Activated CD4-positive, alpha-beta T cell treated with anti-CD3 and anti-CD28 coated beads, Interleukin-2, amount 10 ng/mL, durations not matched to agents 24 days and 14 days (primary cell): ENCODE measurements around the gene HYI. TPM values are rescaled to one million over a fixed set of nuclear protein-coding genes. Genes with fewer than 3 reads are reported as not detected.
A peak's percentile ranks its signal among the peaks of the same experiment; 100 is the strongest.
"Not testable (repeated sequence)": the region's sequence is repeated elsewhere in the genome, so short reads cannot be mapped to it uniquely, and the experiment has no call there.

Experiments used
- DNase-seq: peaks from one replicate; pipeline ENCODE4 v3.0.0; 2022
- H3K27ac Mint-ChIP-seq: one replicate; pipeline ENCODE4 v1.8.0; 2022; ENCODE audit warnings: mild to moderate bottlenecking, mixed read lengths
- H3K27me3 Mint-ChIP-seq: one replicate; pipeline ENCODE4 v1.8.0; 2022; ENCODE audit warnings: mixed read lengths
- H3K36me3 Mint-ChIP-seq: one replicate; pipeline ENCODE4 v1.8.0; 2022; ENCODE audit warnings: low read depth, mild to moderate bottlenecking, mixed read lengths
- H3K4me1 Mint-ChIP-seq: one replicate; pipeline ENCODE4 v1.8.0; 2021; ENCODE audit warnings: mixed read lengths
- H3K4me3 Mint-ChIP-seq: one replicate; pipeline ENCODE4 v1.8.0; 2022; ENCODE audit warnings: mild to moderate bottlenecking, moderate library complexity, mixed read lengths
- H3K9me3 Mint-ChIP-seq: one replicate; pipeline ENCODE4 v1.8.0; 2021; ENCODE audit warnings: mixed read lengths
- intact Hi-C: fragments of 100-400 bp; cut with micrococcal nuclease; formaldehyde crosslinking; loops from one replicate; pipeline ENCODE4 v1.15.1; 2023
- total RNA-seq: library from RNA; stranded (reverse); gene quantifications from 2 replicates; pipeline ENCODE4 v1.2.3, GENCODE V29; 2022

The HYI gene
- total RNA-seq, 1 donor from 2014 or later: 14.8 TPM

- no peak for DNase-seq
- Mint-ChIP-seq H3K9me3 (no peaks in the 10 kb centered on the region), H3K4me3 (no peak overlapping the region), H3K27me3 (no peaks in the 10 kb centered on the region), H3K36me3 (peaks cover 44% of the 10 kb centered on the region), H3K4me1 (peaks cover 7% of the 10 kb centered on the region), H3K27ac (no peak overlapping the region)
- intact Hi-C loops: no loop called here
These were observed 31.6 kb downstream of the HYI start for GRCh38 chr1:43421976-43422750.

- peaks cover 36% of the 10 kb centered on the region for H3K36me3 Mint-ChIP-seq
- DNase-seq: no peak
- no peaks in the 10 kb centered on the region for H3K9me3 Mint-ChIP-seq
- H3K27me3 Mint-ChIP-seq: no peaks in the 10 kb centered on the region
- H3K4me1 Mint-ChIP-seq: peaks cover 7% of the 10 kb centered on the region
- no peak overlapping the region for H3K4me3 Mint-ChIP-seq
- intact Hi-C loops: no loop called here
- H3K27ac Mint-ChIP-seq: no peak overlapping the region
These were observed 32.3 kb downstream of the HYI start for GRCh38 chr1:43421396-43421795.

GRCh38 chr1:43420874-43421273, 32.9 kb downstream of the HYI start:
- Mint-ChIP-seq H3K27me3 (no peaks in the 10 kb centered on the region), H3K27ac (no peak overlapping the region), H3K4me1 (peaks cover 7% of the 10 kb centered on the region), H3K4me3 (no peak overlapping the region), H3K36me3 (peaks cover 34% of the 10 kb centered on the region), H3K9me3 (no peaks in the 10 kb centered on the region)
- DNase-seq: no peak
- intact Hi-C loops: no loop called here

DNA sequence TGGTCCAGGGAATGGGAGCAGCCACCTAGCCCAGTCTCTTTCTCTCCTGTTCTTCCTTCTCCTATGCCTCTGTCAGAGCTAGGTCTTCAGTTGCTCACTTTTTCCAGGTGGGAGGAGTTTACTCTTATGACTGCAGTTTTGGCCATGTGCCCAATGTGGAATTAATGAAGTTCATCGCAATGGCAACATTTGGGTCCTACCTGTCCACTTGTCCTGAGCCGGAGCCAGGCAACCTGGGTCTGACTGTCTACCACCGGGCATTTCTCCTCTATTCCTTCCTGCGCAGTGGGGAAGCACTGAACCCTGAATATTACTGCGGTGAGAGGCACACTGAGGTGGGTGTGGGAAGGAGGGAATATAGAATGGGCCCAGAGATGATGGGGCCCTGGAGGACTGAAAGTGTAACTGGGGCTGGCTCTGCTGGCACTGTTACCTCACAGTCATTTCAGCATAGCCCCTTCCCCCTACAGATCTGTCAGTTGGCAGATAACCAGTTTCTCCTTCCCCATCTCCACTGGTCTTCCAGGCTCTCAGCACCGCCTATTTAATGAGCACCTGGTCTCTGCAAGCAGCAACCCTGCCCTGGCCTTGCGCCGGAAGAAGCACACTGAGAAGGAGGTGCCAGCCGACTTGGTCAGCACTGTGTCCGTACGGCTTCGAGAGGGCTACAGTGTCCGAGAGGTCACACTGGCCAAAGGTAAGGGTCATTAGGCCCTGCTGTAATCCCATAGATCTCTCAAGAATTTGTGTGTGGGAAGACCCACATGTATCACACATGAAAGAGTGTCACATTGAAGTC, 33.9 kb downstream of the HYI start:
- no peaks in the 10 kb centered on the region for H3K27me3 Mint-ChIP-seq
- no peak for DNase-seq
- H3K4me3 Mint-ChIP-seq: no peak overlapping the region
- no peak overlapping the region for H3K27ac Mint-ChIP-seq
- no peaks in the 10 kb centered on the region for H3K9me3 Mint-ChIP-seq
- intact Hi-C loops: no loop called here
- H3K4me1 Mint-ChIP-seq: peaks cover 7% of the 10 kb centered on the region
- peaks cover 34% of the 10 kb centered on the region for H3K36me3 Mint-ChIP-seq

DNA sequence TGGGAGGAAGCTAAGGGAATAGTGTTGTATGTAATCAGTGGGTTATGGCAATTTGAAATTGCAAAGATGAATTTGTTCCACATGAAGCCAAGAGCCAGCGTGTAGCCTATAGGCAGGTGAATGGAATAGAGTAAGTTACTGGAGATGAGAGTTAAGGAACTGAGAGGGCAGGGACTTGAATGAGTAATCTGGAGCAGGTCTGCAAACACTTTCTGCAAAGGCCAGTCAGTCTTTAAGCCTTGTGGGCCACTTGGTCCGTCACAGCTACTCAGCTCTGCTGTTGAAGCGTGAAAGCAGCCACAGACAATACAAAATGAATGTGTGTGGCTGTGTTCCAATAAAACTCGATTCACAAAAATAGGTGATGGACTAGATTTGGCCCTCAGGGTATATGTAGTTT, 34.9 kb downstream of the HYI start:
- Mint-ChIP-seq H3K36me3 (peaks cover 33% of the 10 kb centered on the region), H3K4me1 (peaks cover 7% of the 10 kb centered on the region), H3K4me3 (no peak overlapping the region), H3K27ac (no peak overlapping the region), H3K9me3 (no peaks in the 10 kb centered on the region), H3K27me3 (no peaks in the 10 kb centered on the region)
- no peak for DNase-seq
- intact Hi-C loops: no loop called here

- no peak overlapping the region for H3K4me3 Mint-ChIP-seq
- peaks cover 26% of the 10 kb centered on the region for H3K36me3 Mint-ChIP-seq
- no peaks in the 10 kb centered on the region for H3K4me1 Mint-ChIP-seq
- no peak overlapping the region for H3K27ac Mint-ChIP-seq
- intact Hi-C loops: no loop called here
- no peaks in the 10 kb centered on the region for H3K9me3 Mint-ChIP-seq
- no peaks in the 10 kb centered on the region for H3K27me3 Mint-ChIP-seq
- no peak for DNase-seq
These were observed 37.8 kb downstream of the HYI start for GRCh38 chr1:43415901-43416300.

- no peak overlapping the region for H3K4me3 Mint-ChIP-seq
- peak; percentile 88 for DNase-seq
- H3K9me3 Mint-ChIP-seq: no peaks in the 10 kb centered on the region
- intact Hi-C loops: loop anchor here (1.0 kb wide), 2 partner anchors 176 to 187 kb away; no protein-coding TSS in a partner anchor
- H3K4me1 Mint-ChIP-seq: no peaks in the 10 kb centered on the region
- H3K27me3 Mint-ChIP-seq: no peaks in the 10 kb centered on the region
- H3K27ac Mint-ChIP-seq: no peak overlapping the region
- peaks cover 28% of the 10 kb centered on the region for H3K36me3 Mint-ChIP-seq
These were observed 39.0 kb downstream of the HYI start for GRCh38 chr1:43414634-43415223.

GRCh38 chr1:43413426-43413825, 40.3 kb downstream of the HYI start:
- H3K9me3 Mint-ChIP-seq, H3K4me3 Mint-ChIP-seq, intact Hi-C loops, H3K27me3 Mint-ChIP-seq, DNase-seq, H3K4me1 Mint-ChIP-seq, H3K27ac Mint-ChIP-seq: not testable (repeated sequence)
- H3K36me3 Mint-ChIP-seq: peaks cover 29% of the 10 kb centered on the region

DNA sequence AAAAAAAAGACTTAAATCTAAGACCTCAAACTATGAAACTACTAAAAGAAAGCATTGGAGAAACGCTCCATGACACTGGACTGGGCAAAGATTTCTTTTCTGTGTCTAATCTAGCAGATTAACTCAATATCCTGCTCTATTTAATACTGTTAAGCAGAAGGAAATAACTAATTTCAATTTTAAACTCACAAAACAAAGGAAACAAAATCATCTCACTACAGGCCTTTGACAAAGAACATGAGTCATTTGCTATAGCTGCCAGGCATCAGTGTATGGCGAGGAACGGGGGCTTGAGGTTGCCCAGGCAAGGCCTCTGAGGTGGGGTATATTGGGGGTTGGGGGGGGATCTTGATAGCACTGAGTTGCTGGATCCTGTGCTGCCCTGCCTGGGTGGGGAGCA, 43.2 kb downstream of the HYI start:
- Mint-ChIP-seq H3K4me1 (no peaks in the 10 kb centered on the region), H3K9me3 (no peaks in the 10 kb centered on the region), H3K36me3 (peaks cover 41% of the 10 kb centered on the region), H3K4me3 (no peak overlapping the region), H3K27ac (no peak overlapping the region), H3K27me3 (no peaks in the 10 kb centered on the region)
- no peak for DNase-seq
- intact Hi-C loops: no loop called here

GRCh38 chr1:43405876-43406234, 47.9 kb downstream of the HYI start:
- H3K9me3 Mint-ChIP-seq: no peaks in the 10 kb centered on the region
- intact Hi-C loops: no loop called here
- no peak for DNase-seq
- H3K27ac Mint-ChIP-seq: no peak overlapping the region
- no peaks in the 10 kb centered on the region for H3K27me3 Mint-ChIP-seq
- H3K4me3 Mint-ChIP-seq: no peak overlapping the region
- no peaks in the 10 kb centered on the region for H3K4me1 Mint-ChIP-seq
- H3K36me3 Mint-ChIP-seq: peaks cover 49% of the 10 kb centered on the region

DNA sequence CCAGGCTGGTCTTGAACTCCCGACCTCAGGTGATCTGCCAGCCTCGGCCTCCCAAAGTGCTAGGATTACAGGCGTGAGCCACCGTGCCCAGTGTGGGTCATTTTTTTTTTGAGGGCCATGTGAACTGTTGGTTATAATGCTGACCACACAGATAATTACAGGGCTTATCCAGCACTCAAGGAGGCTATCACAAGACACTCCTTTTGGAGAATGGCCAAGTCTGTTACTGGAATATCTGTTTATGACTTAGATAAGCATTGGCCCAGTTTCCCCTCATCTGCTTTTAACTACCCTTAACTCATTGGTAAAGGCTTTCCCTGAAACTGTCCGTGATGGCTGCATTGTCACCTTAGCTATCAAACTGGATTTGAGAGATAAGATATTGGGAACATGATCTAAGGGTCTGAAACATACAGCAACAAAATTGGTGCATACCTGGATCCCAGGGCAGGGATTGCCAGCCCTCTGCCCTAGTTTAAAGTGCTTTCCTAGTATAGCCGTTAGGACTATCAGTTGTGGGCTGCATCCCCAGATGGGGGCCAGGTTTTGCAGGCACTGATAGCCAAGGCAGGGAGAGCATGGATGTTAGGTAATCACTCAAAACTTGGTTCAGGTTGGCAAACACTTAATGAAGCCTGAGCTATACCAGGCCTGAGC, 48.4 kb downstream of the HYI start:
- no peak for DNase-seq
- no peaks in the 10 kb centered on the region for H3K27me3 Mint-ChIP-seq
- H3K4me3 Mint-ChIP-seq: no peak overlapping the region
- no peaks in the 10 kb centered on the region for H3K9me3 Mint-ChIP-seq
- no peaks in the 10 kb centered on the region for H3K4me1 Mint-ChIP-seq
- H3K36me3 Mint-ChIP-seq: peaks cover 46% of the 10 kb centered on the region
- no peak overlapping the region for H3K27ac Mint-ChIP-seq
- intact Hi-C loops: no loop called here

- Mint-ChIP-seq H3K9me3 (no peaks in the 10 kb centered on the region), H3K36me3 (peaks cover 41% of the 10 kb centered on the region), H3K27me3 (no peaks in the 10 kb centered on the region), H3K27ac (no peak overlapping the region), H3K4me3 (no peak overlapping the region), H3K4me1 (no peaks in the 10 kb centered on the region)
- no peak for DNase-seq
- intact Hi-C loops: no loop called here
These were observed 49.4 kb downstream of the HYI start for GRCh38 chr1:43404353-43404752.

GRCh38 chr1:43402089-43402865, 51.5 kb downstream of the HYI start:
- peaks cover 41% of the 10 kb centered on the region for H3K36me3 Mint-ChIP-seq
- no peak for DNase-seq
- intact Hi-C loops: no loop called here
- no peaks in the 10 kb centered on the region for H3K4me1 Mint-ChIP-seq
- H3K27me3 Mint-ChIP-seq: no peaks in the 10 kb centered on the region
- H3K4me3 Mint-ChIP-seq: no peak overlapping the region
- H3K27ac Mint-ChIP-seq: no peak overlapping the region
- no peaks in the 10 kb centered on the region for H3K9me3 Mint-ChIP-seq
